ENCODE results near the gene ZNF512.
A peak's percentile ranks its signal among the peaks of the same experiment; 100 is the strongest.

Gene ZNF512

GRCh38 chr2:27638709-27639108 is 55.9 kb downstream of the ZNF512 start:
- no peak for DNase-seq

GRCh38 chr2:27640722-27641245 is 57.9 kb downstream of the ZNF512 start:
- DNase-seq: no peak

- DNase-seq: no peak
Measured at GRCh38 chr2:27645197-27645596, 62.4 kb downstream of the ZNF512 start.

- no peak for DNase-seq
Measured at GRCh38 chr2:27647289-27647688, 64.4 kb downstream of the ZNF512 start.

- no peak for DNase-seq
Measured at GRCh38 chr2:27647737-27648136, 64.9 kb downstream of the ZNF512 start.

GRCh38 chr2:27651056-27651455 is 68.2 kb downstream of the ZNF512 start:
- DNase-seq: no peak

GRCh38 chr2:27652341-27652740 is 69.5 kb downstream of the ZNF512 start:
- no peak for DNase-seq

- DNase-seq: no peak
Measured at GRCh38 chr2:27652790-27653189, 69.9 kb downstream of the ZNF512 start.

- no peak for DNase-seq
Measured at GRCh38 chr2:27653397-27653796, 70.6 kb downstream of the ZNF512 start.

- peak; percentile 0 for DNase-seq
Measured at GRCh38 chr2:27655155-27655951, 72.5 kb downstream of the ZNF512 start.

GRCh38 chr2:27661371-27661770 is 78.5 kb downstream of the ZNF512 start:
- no peak for DNase-seq

GRCh38 chr2:27663285-27664153 is 80.7 kb downstream of the ZNF512 start, which contains the start of the genes SLC4A1AP and SUPT7L:
TSS of gene SLC4A1AP (plus strand) at chr2:27663889. CDS start at chr2:27663915, 26 bp downstream.
TSS of gene SUPT7L (minus strand) at chr2:27663614. CDS start at chr2:27662192, 1,422 bp downstream.
- peak; percentile 80 for DNase-seq

- no peak for DNase-seq
Measured at GRCh38 chr2:27664154-27664574, 81.3 kb downstream of the ZNF512 start.

- no peak for DNase-seq
Measured at GRCh38 chr2:27664622-27665363, 82.0 kb downstream of the ZNF512 start.

- DNase-seq: no peak
Measured at GRCh38 chr2:27667446-27667845, 84.6 kb downstream of the ZNF512 start.

GRCh38 chr2:27671235-27671634 is 88.4 kb downstream of the ZNF512 start:
- no peak for DNase-seq

Data from NCI-H1105 treated with DMSO at 0.1 percent for 48 hours (cell line).